Skeletal muscle tissue (tissue), 4 donors: Measurements from ENCODE around the gene ERVK3-1. TPM values are rescaled to one million over a fixed set of nuclear protein-coding genes. Genes with fewer than 3 reads are reported as not detected.
A peak's percentile ranks its signal among the peaks of the same experiment; 100 is the strongest.

Experiments
- H3K27ac ChIP-seq: one replicate; pipeline ENCODE4 v1.7.0; 2013; ENCODE audit warnings: mild to moderate bottlenecking, low read depth, low read length, inconsistent platforms
- H3K27me3 ChIP-seq, 3 donors: one replicate each; pipeline ENCODE4 v1.7.0; 2013; ENCODE audit warnings: low read length in 3 of 3; ENCODE audit not compliant: control insufficient read depth in 3 of 3, insufficient read depth in 3 of 3
- H3K36me3 ChIP-seq, 3 donors: one replicate each; pipeline ENCODE4 v1.7.0; 2013; ENCODE audit warnings: low read length in 3 of 3; ENCODE audit not compliant: control insufficient read depth in 3 of 3, insufficient read depth in 3 of 3
- H3K4me1 ChIP-seq, 3 donors: one replicate each; pipeline ENCODE4 v1.7.0; 2013; ENCODE audit warnings: low read length in 3 of 3, mild to moderate bottlenecking in 3 of 3; ENCODE audit not compliant: control insufficient read depth in 3 of 3, insufficient read depth in 3 of 3
- H3K4me3 ChIP-seq, 3 donors: one replicate each; pipeline ENCODE4 v1.7.0; 2013; ENCODE audit warnings: low read length in 3 of 3
- H3K9ac ChIP-seq, 3 donors: one replicate each; pipeline ENCODE4 v1.7.0; 2013; ENCODE audit warnings: low read length in 3 of 3, mild to moderate bottlenecking in 3 of 3, moderate library complexity in 2 of 3, low read depth in 1 of 3
- H3K9me3 ChIP-seq, 3 donors: one replicate each; pipeline ENCODE4 v1.7.0; 2013; ENCODE audit warnings: low read length in 3 of 3; ENCODE audit not compliant: control insufficient read depth in 3 of 3
- total RNA-seq: library from RNA; depleted of rRNA; stranded (reverse); fragments of >200 nt; gene quantifications from one replicate; pipeline ENCODE4 v1.2.3, GENCODE V29; 2014
- donor health status: Osteomylitis.

The ERVK3-1 gene
- total RNA-seq, 1 donor from 2014 or later, result 14.1 TPM

DNA sequence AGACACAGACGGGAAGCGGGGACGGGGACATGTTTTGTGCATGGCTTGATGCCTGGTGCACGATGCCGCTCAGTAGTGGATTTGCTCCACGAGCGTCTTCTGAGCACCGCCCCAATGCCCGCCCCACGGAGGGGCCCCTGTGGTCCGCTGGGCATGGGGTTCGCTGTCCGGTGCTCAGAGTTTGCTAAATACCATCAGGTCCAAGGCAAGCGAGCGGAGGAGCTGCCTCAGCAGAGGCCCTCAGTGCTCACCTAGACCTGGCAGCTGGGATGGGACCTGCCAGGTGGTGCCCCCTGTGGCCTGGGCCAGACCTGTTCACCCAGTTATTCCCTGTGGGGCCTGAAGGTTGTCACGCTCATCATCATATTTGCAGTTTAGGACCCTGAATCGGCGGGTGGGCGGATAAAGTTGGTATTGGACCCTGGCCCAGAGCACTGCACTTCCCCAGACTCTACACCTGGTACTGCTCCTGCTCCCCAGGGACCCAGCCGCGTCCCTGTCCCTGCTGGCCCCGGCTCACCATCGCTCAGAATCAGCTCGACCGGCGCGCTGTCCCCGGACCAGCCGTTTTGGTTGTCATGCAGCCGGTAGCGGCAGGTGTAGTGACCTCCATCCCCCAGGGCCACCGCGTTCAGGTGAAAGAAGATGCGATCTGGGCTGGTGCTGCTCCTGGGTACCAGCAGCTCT, 45.8 kb downstream of the ERVK3-1 start:
- Histone ChIP-seq H3K9ac (no peak overlapping the region), H3K4me1 (peaks cover 5 to 7% (median 6%) of the 10 kb centered on the region in 3 donors), H3K9me3 (no peaks in the 10 kb centered on the region), H3K36me3 (no peaks in the 10 kb centered on the region), H3K27me3 (peaks cover 17 to 61% (median 41%) of the 10 kb centered on the region in 3 donors), H3K4me3 (no peak overlapping the region), H3K27ac (no peak overlapping the region)

DNA sequence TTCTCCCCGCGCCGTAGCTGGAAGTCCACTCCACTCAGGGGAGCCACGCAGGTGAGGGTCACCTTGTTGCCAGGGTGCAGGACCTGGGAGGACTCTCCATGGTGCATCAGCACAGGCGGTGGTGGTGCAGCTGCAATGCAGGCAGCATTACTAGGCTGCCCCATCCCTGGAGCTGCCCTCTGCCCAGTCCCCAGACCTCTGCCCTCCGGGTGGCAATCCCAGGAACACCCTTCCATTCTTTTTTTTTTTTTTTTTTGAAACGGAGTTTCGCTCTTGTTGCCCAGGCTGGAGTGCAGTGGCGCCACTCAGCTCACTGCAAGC, 46.3 kb downstream of the ERVK3-1 start:
- no peaks in the 10 kb centered on the region for H3K36me3 ChIP-seq
- H3K9ac ChIP-seq, result no peak overlapping the region
- H3K27ac ChIP-seq, result no peak overlapping the region
- peaks cover 20 to 64% (median 44%) of the 10 kb centered on the region in 3 donors for H3K27me3 ChIP-seq
- no peaks in the 10 kb centered on the region for H3K9me3 ChIP-seq
- H3K4me3 ChIP-seq, result no peak overlapping the region
- peaks cover 7 to 12% (median 10%) of the 10 kb centered on the region in 3 donors for H3K4me1 ChIP-seq

- H3K36me3 ChIP-seq, result no peaks in the 10 kb centered on the region
- H3K9ac ChIP-seq, result no peak overlapping the region
- peaks cover 14 to 18% (median 16%) of the 10 kb centered on the region in 3 donors for H3K4me1 ChIP-seq
- H3K4me3 ChIP-seq, result no peak overlapping the region
- H3K27ac ChIP-seq, result no peak overlapping the region
- peaks cover 26 to 63% (median 51%) of the 10 kb centered on the region in 3 donors for H3K27me3 ChIP-seq
- H3K9me3 ChIP-seq, result no peaks in the 10 kb centered on the region
Measured at GRCh38 chr19:58351990-58352755, 47.0 kb downstream of the ERVK3-1 start.

DNA sequence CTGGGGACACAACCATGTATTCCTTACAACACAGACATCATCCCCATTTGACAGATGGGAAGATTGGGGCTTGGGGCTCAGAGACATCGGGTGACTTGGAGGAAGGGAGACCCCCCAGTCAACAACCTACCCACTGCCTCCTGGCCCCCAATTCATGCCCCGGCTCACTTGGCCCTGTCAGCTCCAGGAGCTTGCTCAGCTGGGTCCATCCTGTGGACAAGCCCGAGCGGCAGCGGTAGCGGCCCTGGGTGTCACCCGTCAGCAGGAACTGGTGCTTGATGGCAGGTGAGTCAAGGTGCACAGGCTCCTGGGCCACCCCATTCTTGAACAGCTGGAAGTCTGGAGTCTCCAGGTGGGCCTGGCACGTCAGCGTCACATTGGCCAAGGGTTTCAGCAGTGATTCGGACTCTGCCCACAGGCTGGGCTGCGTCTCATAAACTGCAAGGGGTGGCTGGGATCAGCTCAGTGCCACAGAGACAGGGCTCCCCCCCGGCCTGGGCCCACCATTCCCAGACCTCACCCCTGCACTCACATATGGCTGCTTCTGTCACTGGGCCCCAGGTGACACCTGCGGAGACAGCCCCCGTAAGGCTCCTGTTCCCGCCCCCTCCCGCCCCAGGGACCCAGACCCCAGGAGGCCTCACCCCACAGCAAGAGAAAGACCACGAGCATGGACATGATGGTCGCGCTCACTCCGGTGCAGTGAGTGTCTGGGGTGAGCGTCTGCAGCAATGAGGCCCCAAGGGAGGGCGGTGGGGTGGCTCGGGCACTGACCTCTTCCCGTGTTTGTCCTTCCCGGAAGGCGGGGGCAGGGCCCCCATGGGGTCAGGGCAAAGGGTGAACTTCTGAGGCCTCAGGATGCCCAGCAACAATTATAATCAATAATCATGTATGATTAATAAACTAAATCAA, 47.8 kb downstream of the ERVK3-1 start, which contains the start of gene A1BG:
TSS of gene A1BG (minus strand) at position 733 of the 912 bp plus-strand sequence. CDS start at position 678, 55 bp downstream.
- no peaks in the 10 kb centered on the region for H3K9me3 ChIP-seq
- H3K36me3 ChIP-seq, result peaks cover 0 to 1% (median 0%) of the 10 kb centered on the region in 3 donors
- no peak within 1 kb of the TSS for H3K4me3 ChIP-seq
- peaks cover 26 to 69% (median 59%) of the 10 kb centered on the region in 3 donors for H3K27me3 ChIP-seq
- H3K9ac ChIP-seq, result no peak within 1 kb of the TSS
- peaks cover 13 to 24% (median 20%) of the 10 kb centered on the region in 3 donors for H3K4me1 ChIP-seq
- no peak within 1 kb of the TSS for H3K27ac ChIP-seq

DNA sequence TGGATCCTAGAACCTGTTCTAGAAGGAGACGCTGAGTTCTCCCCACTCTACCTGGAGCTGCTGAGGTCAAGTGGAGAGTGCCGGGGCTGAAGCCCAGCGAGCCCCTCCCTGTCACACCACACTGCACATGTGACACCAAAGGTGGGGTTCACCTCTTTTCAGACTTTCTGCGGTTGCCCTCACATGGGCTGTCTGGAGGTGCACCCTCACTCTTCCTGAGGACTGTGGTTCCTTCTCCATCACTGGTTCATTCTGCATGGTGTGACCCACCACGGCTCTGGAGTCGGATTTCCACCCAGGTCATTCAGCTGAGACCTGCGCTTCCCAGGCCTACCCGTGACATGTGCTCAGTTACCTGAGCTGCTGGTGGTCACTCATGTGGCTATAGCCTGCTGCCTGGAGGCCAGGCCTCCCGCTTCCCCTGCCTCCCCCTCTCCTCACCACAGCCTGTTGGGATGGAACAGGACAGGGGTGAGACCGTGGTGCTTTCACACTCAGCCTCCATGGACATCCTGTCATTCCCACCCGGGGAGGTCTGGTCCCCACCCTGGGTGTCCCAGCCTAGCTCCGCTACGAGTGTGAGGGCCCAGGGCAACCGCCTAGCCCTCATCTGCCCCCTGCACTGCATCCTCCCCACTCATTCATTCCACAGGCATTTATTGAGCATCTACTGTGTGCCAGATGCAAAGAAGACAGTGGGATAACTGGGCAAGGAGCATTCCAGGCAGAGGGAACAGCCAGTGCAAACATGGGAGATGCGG, 48.7 kb downstream of the ERVK3-1 start:
- peaks cover 13 to 25% (median 20%) of the 10 kb centered on the region in 3 donors for H3K4me1 ChIP-seq
- no peak overlapping the region for H3K27ac ChIP-seq
- H3K9ac ChIP-seq, result no peak overlapping the region
- H3K36me3 ChIP-seq, result peaks cover 0 to 5% (median 0%) of the 10 kb centered on the region in 3 donors
- no peaks in the 10 kb centered on the region for H3K9me3 ChIP-seq
- H3K4me3 ChIP-seq, result no peak overlapping the region
- H3K27me3 ChIP-seq, result peaks cover 29 to 69% (median 59%) of the 10 kb centered on the region in 3 donors

DNA sequence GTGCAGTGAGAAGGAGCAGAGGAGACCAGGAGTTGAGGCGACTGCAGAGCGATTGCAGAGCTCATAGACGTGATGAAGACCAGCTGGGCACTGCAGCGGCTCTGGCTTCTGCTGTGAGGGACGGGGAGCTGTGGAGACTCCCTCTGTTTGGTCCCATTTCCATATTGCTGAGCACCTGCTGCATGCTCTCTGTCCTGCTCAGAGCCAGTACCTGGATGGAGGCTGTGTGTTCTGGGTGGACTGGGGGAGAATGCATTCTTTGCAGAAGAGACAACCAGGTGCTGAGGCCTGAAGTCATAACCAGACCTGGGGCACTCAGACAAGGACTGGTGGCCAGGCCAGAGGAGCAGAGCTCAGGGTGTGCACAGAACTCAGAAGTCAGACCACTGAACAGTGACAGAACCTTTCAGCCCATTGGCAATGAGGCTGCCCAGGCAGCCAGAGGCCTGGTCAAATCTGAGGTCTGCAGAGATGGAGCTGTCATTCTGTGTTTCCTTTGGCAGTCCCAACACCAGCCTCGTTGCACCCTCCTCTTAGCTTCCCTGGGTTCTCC, 49.4 kb downstream of the ERVK3-1 start:
- no peaks in the 10 kb centered on the region for H3K9me3 ChIP-seq
- H3K27ac ChIP-seq, result no peak overlapping the region
- peaks cover 13 to 25% (median 20%) of the 10 kb centered on the region in 3 donors for H3K4me1 ChIP-seq
- no peak overlapping the region for H3K4me3 ChIP-seq
- peaks cover 27 to 69% (median 59%) of the 10 kb centered on the region in 3 donors for H3K27me3 ChIP-seq
- H3K9ac ChIP-seq, result no peak overlapping the region
- H3K36me3 ChIP-seq, result peaks cover 0 to 5% (median 0%) of the 10 kb centered on the region in 3 donors

DNA sequence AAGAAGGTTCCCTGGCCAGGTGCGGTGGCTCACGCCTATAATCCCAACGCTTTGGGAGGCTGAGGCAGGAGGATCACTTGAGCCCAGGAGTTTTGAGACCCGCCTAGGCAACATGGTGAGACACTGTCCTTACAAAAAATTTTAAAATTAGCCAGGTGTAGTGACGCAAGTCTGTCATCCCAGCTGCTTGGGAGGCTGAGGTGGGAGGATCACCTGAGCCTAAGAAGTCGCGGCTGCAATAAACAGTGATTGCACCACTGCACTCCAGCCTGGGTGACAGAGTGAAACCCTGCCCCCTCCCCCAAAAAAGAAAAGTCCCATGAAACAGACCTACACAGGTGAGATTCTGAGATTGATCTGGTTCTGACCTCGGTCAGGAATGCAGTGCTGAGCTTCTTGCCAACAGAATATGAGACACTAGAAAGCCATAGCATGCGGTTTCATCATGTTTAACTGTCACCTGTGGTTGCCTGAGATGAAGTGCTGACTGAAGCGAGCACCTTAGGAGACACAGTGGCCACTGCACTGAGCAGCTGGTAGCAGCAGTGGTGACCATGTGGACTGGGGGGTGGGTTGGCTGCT, 50.1 kb downstream of the ERVK3-1 start:
- Histone ChIP-seq H3K27me3 (peaks cover 25 to 69% (median 58%) of the 10 kb centered on the region in 3 donors), H3K4me3 (peak overlapping the region in 1 of 3 donors; percentile 60)

GRCh38 chr19:58355908-58356765, 51.0 kb downstream of the ERVK3-1 start:
- no peak overlapping the region for H3K27ac ChIP-seq
- H3K36me3 ChIP-seq, result peaks cover 0 to 5% (median 0%) of the 10 kb centered on the region in 3 donors
- H3K4me3 ChIP-seq, result peak overlapping the region; percentile 59 to 71 (median 60)
- peaks cover 25 to 62% (median 50%) of the 10 kb centered on the region in 3 donors for H3K27me3 ChIP-seq
- peak overlapping the region in 2 of 3 donors; percentile 72 to 79 for H3K9ac ChIP-seq
- H3K4me1 ChIP-seq, result peaks cover 13 to 24% (median 20%) of the 10 kb centered on the region in 3 donors
- no peaks in the 10 kb centered on the region for H3K9me3 ChIP-seq

More for the DNA sequence above, 50.1 kb downstream of the ERVK3-1 start:
- H3K27ac ChIP-seq, result no peak overlapping the region
- H3K4me1 ChIP-seq, result peaks cover 13 to 24% (median 20%) of the 10 kb centered on the region in 3 donors
- peak overlapping the region in 1 of 3 donors; percentile 79 for H3K9ac ChIP-seq
- no peaks in the 10 kb centered on the region for H3K9me3 ChIP-seq
- H3K36me3 ChIP-seq, result peaks cover 0 to 5% (median 0%) of the 10 kb centered on the region in 3 donors
